ENCODE results near the gene PPP1R3G.

The PPP1R3G gene

GRCh38 chr6:5084781-5085647 lies at the start of gene PPP1R3G:
Gene PPP1R3G, plus strand, starts transcription at chr6:5085341. Its CDS starts 145 bp downstream, at chr6:5085486.
- Histone ChIP-seq H3K9me3 (ENCODE audit: control insufficient read depth, insufficient read depth, low read length) (no peaks in the 10 kb centered on the region), H3K27me3 (ENCODE audit: control insufficient read depth, insufficient read depth, low read length) (peaks cover 38% of the 10 kb centered on the region), H3K4me1 (ENCODE audit: control insufficient read depth, insufficient read depth, low read length) (peaks cover 6% of the 10 kb centered on the region), H3K27ac (ENCODE audit: low read length) (no peak within 1 kb of the TSS), H3K36me3 (ENCODE audit: control insufficient read depth, insufficient read depth, low read length) (no peaks in the 10 kb centered on the region), H3K4me3 (ENCODE audit: low read length) (peak within 1 kb of the TSS; percentile 49; the same call in 1 of the 2 replicates)
- no peak for DNase-seq (ENCODE audit: low read depth, low spot score)
- WGBS (ENCODE audit: insufficient coverage, insufficient read length) = no CpG with 5 or more reads among the region's 83 CpGs

- WGBS (ENCODE audit: insufficient coverage, insufficient read length) = no CpG with 5 or more reads among the region's 8 CpGs
- H3K27ac ChIP-seq (ENCODE audit: low read length) = no peak overlapping the region
- no peaks in the 10 kb centered on the region for H3K27me3 ChIP-seq (ENCODE audit: control insufficient read depth, insufficient read depth, low read length)
- H3K9me3 ChIP-seq (ENCODE audit: control insufficient read depth, insufficient read depth, low read length) = no peaks in the 10 kb centered on the region
- H3K4me3 ChIP-seq (ENCODE audit: low read length) = no peak overlapping the region
- H3K36me3 ChIP-seq (ENCODE audit: control insufficient read depth, insufficient read depth, low read length) = no peaks in the 10 kb centered on the region
- DNase-seq (ENCODE audit: low read depth, low spot score) = peak; percentile 67
- peaks cover 9% of the 10 kb centered on the region for H3K4me1 ChIP-seq (ENCODE audit: control insufficient read depth, insufficient read depth, low read length)
Observed at GRCh38 chr6:5036269-5036668, 48.9 kb upstream of the PPP1R3G start.

- Histone ChIP-seq H3K4me1 (ENCODE audit: control insufficient read depth, insufficient read depth, low read length) (no peaks in the 10 kb centered on the region), H3K9me3 (ENCODE audit: control insufficient read depth, insufficient read depth, low read length) (no peaks in the 10 kb centered on the region), H3K4me3 (ENCODE audit: low read length) (no peak overlapping the region), H3K36me3 (ENCODE audit: control insufficient read depth, insufficient read depth, low read length) (no peaks in the 10 kb centered on the region), H3K27ac (ENCODE audit: low read length) (no peak overlapping the region), H3K27me3 (ENCODE audit: control insufficient read depth, insufficient read depth, low read length) (no peaks in the 10 kb centered on the region)
- no CpG with 5 or more reads among the region's 2 CpGs for WGBS (ENCODE audit: insufficient coverage, insufficient read length)
- no peak for DNase-seq (ENCODE audit: low read depth, low spot score)
Observed at GRCh38 chr6:5041955-5042354, 43.2 kb upstream of the PPP1R3G start.

GRCh38 chr6:5042436-5042835 lies 42.7 kb upstream of the PPP1R3G start:
- WGBS (ENCODE audit: insufficient coverage, insufficient read length) = no CpG with 5 or more reads among the region's 3 CpGs
- H3K27ac ChIP-seq (ENCODE audit: low read length) = no peak overlapping the region
- no peak for DNase-seq (ENCODE audit: low read depth, low spot score)
- no peaks in the 10 kb centered on the region for H3K4me1 ChIP-seq (ENCODE audit: control insufficient read depth, insufficient read depth, low read length)
- no peak overlapping the region for H3K4me3 ChIP-seq (ENCODE audit: low read length)
- H3K9me3 ChIP-seq (ENCODE audit: control insufficient read depth, insufficient read depth, low read length) = no peaks in the 10 kb centered on the region
- no peaks in the 10 kb centered on the region for H3K27me3 ChIP-seq (ENCODE audit: control insufficient read depth, insufficient read depth, low read length)
- H3K36me3 ChIP-seq (ENCODE audit: control insufficient read depth, insufficient read depth, low read length) = no peaks in the 10 kb centered on the region

GRCh38 chr6:5044866-5045265 lies 40.3 kb upstream of the PPP1R3G start:
- Histone ChIP-seq H3K36me3 (ENCODE audit: control insufficient read depth, insufficient read depth, low read length) (no peaks in the 10 kb centered on the region), H3K27ac (ENCODE audit: low read length) (no peak overlapping the region), H3K9me3 (ENCODE audit: control insufficient read depth, insufficient read depth, low read length) (peaks cover 1% of the 10 kb centered on the region), H3K4me1 (ENCODE audit: control insufficient read depth, insufficient read depth, low read length) (no peaks in the 10 kb centered on the region), H3K27me3 (ENCODE audit: control insufficient read depth, insufficient read depth, low read length) (no peaks in the 10 kb centered on the region), H3K4me3 (ENCODE audit: low read length) (no peak overlapping the region)
- WGBS (ENCODE audit: insufficient coverage, insufficient read length) = no CpG with 5 or more reads among the region's 3 CpGs
- no peak for DNase-seq (ENCODE audit: low read depth, low spot score)

- no peak overlapping the region for H3K27ac ChIP-seq (ENCODE audit: low read length)
- WGBS (ENCODE audit: insufficient coverage, insufficient read length) = no CpG with 5 or more reads among the region's 8 CpGs
- peaks cover 1% of the 10 kb centered on the region for H3K9me3 ChIP-seq (ENCODE audit: control insufficient read depth, insufficient read depth, low read length)
Observed at GRCh38 chr6:5045416-5045815, 39.7 kb upstream of the PPP1R3G start.

GRCh38 chr6:5046430-5046829 lies 38.7 kb upstream of the PPP1R3G start:
- H3K27ac ChIP-seq (ENCODE audit: low read length) = no peak overlapping the region
- H3K4me3 ChIP-seq (ENCODE audit: low read length) = no peak overlapping the region
- no peak for DNase-seq (ENCODE audit: low read depth, low spot score)
- H3K9me3 ChIP-seq (ENCODE audit: control insufficient read depth, insufficient read depth, low read length) = peaks cover 1% of the 10 kb centered on the region
- no CpG with 5 or more reads among the region's 9 CpGs for WGBS (ENCODE audit: insufficient coverage, insufficient read length)
- no peaks in the 10 kb centered on the region for H3K27me3 ChIP-seq (ENCODE audit: control insufficient read depth, insufficient read depth, low read length)
- H3K36me3 ChIP-seq (ENCODE audit: control insufficient read depth, insufficient read depth, low read length) = no peaks in the 10 kb centered on the region
- H3K4me1 ChIP-seq (ENCODE audit: control insufficient read depth, insufficient read depth, low read length) = no peaks in the 10 kb centered on the region

More at GRCh38 chr6:5045416-5045815, 39.7 kb upstream of the PPP1R3G start:
- DNase-seq (ENCODE audit: low read depth, low spot score) = no peak
- no peak overlapping the region for H3K4me3 ChIP-seq (ENCODE audit: low read length)
- no peaks in the 10 kb centered on the region for H3K36me3 ChIP-seq (ENCODE audit: control insufficient read depth, insufficient read depth, low read length)
- H3K4me1 ChIP-seq (ENCODE audit: control insufficient read depth, insufficient read depth, low read length) = no peaks in the 10 kb centered on the region
- no peaks in the 10 kb centered on the region for H3K27me3 ChIP-seq (ENCODE audit: control insufficient read depth, insufficient read depth, low read length)

GRCh38 chr6:5050009-5050408 lies 35.1 kb upstream of the PPP1R3G start:
- Histone ChIP-seq H3K27ac (ENCODE audit: low read length) (no peak overlapping the region), H3K4me3 (ENCODE audit: low read length) (no peak overlapping the region), H3K9me3 (ENCODE audit: control insufficient read depth, insufficient read depth, low read length) (peaks cover 1% of the 10 kb centered on the region), H3K27me3 (ENCODE audit: control insufficient read depth, insufficient read depth, low read length) (no peaks in the 10 kb centered on the region), H3K36me3 (ENCODE audit: control insufficient read depth, insufficient read depth, low read length) (no peaks in the 10 kb centered on the region), H3K4me1 (ENCODE audit: control insufficient read depth, insufficient read depth, low read length) (no peaks in the 10 kb centered on the region)
- no CpG with 5 or more reads among the region's 2 CpGs for WGBS (ENCODE audit: insufficient coverage, insufficient read length)
- no peak for DNase-seq (ENCODE audit: low read depth, low spot score)

- no peaks in the 10 kb centered on the region for H3K27me3 ChIP-seq (ENCODE audit: control insufficient read depth, insufficient read depth, low read length)
- H3K9me3 ChIP-seq (ENCODE audit: control insufficient read depth, insufficient read depth, low read length) = peaks cover 1% of the 10 kb centered on the region
- no CpG with 5 or more reads among the region's 1 CpG for WGBS (ENCODE audit: insufficient coverage, insufficient read length)
- H3K4me1 ChIP-seq (ENCODE audit: control insufficient read depth, insufficient read depth, low read length) = no peaks in the 10 kb centered on the region
- no peak for DNase-seq (ENCODE audit: low read depth, low spot score)
- H3K27ac ChIP-seq (ENCODE audit: low read length) = no peak overlapping the region
- H3K36me3 ChIP-seq (ENCODE audit: control insufficient read depth, insufficient read depth, low read length) = no peaks in the 10 kb centered on the region
- H3K4me3 ChIP-seq (ENCODE audit: low read length) = no peak overlapping the region
Observed at GRCh38 chr6:5051394-5051793, 33.7 kb upstream of the PPP1R3G start.

GRCh38 chr6:5053038-5053437 lies 32.1 kb upstream of the PPP1R3G start:
- H3K9me3 ChIP-seq (ENCODE audit: control insufficient read depth, insufficient read depth, low read length) = peaks cover 1% of the 10 kb centered on the region
- no peak for DNase-seq (ENCODE audit: low read depth, low spot score)
- H3K36me3 ChIP-seq (ENCODE audit: control insufficient read depth, insufficient read depth, low read length) = no peaks in the 10 kb centered on the region
- no peak overlapping the region for H3K4me3 ChIP-seq (ENCODE audit: low read length)
- no peak overlapping the region for H3K27ac ChIP-seq (ENCODE audit: low read length)
- no peaks in the 10 kb centered on the region for H3K27me3 ChIP-seq (ENCODE audit: control insufficient read depth, insufficient read depth, low read length)
- no peaks in the 10 kb centered on the region for H3K4me1 ChIP-seq (ENCODE audit: control insufficient read depth, insufficient read depth, low read length)

GRCh38 chr6:5053864-5054244 lies 31.3 kb upstream of the PPP1R3G start:
- no peak for DNase-seq (ENCODE audit: low read depth, low spot score)
- H3K4me3 ChIP-seq (ENCODE audit: low read length) = no peak overlapping the region
- no peaks in the 10 kb centered on the region for H3K27me3 ChIP-seq (ENCODE audit: control insufficient read depth, insufficient read depth, low read length)
- WGBS (ENCODE audit: insufficient coverage, insufficient read length) = no CpG with 5 or more reads among the region's 1 CpG
- H3K9me3 ChIP-seq (ENCODE audit: control insufficient read depth, insufficient read depth, low read length) = peaks cover 1% of the 10 kb centered on the region
- H3K36me3 ChIP-seq (ENCODE audit: control insufficient read depth, insufficient read depth, low read length) = no peaks in the 10 kb centered on the region
- no peaks in the 10 kb centered on the region for H3K4me1 ChIP-seq (ENCODE audit: control insufficient read depth, insufficient read depth, low read length)
- no peak overlapping the region for H3K27ac ChIP-seq (ENCODE audit: low read length)
